ENCODE results near the gene FNBP1. TPM values are rescaled to one million over a fixed set of nuclear protein-coding genes. Genes with fewer than 3 reads are reported as not detected.
"Not testable (repeated sequence)": the region's sequence is repeated elsewhere in the genome, so short reads cannot be mapped to it uniquely, and the experiment has no call there.

FNBP1 gene
- total RNA-seq, 1 donor from 2014 or later: 48.4 TPM

DNA sequence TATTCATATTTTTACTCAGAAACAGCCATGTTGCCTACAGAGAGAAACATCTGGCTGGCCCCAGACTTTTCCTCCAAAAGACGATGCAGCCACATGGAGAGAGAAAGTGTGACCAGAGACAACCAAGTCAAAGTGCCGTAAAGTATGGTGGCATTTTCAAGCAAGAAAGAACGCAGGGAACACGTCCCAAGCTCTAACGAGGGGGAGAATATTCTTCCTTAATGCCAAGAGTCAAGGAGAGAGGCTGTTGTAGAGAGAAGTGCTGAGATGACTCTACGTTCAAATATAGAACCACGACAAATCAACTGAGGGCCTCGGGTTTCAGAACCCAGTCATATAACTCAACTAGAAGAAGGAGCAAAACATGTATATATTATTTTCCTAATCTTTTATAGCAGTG, 55.9 kb downstream of the FNBP1 start:
- H3K4me1 Mint-ChIP-seq: peaks cover 5% of the 10 kb centered on the region
- TF ChIP-seq, protein P1, sequence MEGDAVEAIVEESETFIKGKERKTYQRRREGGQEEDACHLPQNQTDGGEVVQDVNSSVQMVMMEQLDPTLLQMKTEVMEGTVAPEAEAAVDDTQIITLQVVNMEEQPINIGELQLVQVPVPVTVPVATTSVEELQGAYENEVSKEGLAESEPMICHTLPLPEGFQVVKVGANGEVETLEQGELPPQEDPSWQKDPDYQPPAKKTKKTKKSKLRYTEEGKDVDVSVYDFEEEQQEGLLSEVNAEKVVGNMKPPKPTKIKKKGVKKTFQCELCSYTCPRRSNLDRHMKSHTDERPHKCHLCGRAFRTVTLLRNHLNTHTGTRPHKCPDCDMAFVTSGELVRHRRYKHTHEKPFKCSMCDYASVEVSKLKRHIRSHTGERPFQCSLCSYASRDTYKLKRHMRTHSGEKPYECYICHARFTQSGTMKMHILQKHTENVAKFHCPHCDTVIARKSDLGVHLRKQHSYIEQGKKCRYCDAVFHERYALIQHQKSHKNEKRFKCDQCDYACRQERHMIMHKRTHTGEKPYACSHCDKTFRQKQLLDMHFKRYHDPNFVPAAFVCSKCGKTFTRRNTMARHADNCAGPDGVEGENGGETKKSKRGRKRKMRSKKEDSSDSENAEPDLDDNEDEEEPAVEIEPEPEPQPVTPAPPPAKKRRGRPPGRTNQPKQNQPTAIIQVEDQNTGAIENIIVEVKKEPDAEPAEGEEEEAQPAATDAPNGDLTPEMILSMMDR (conservative IDR thresholded peaks at IDR 0.05): no peak
- H3K9me3 Mint-ChIP-seq: peaks cover 3% of the 10 kb centered on the region
- peaks cover 12% of the 10 kb centered on the region for H3K36me3 Mint-ChIP-seq (ENCODE audit: low read depth)
- H3K4me3 Mint-ChIP-seq: no peak overlapping the region
- peak overlapping the region; percentile 79 for H3K27ac Mint-ChIP-seq (ENCODE audit: unreplicated experiment)
- H3K27me3 Mint-ChIP-seq (ENCODE audit: low read depth): no peaks in the 10 kb centered on the region
- DNase-seq (ENCODE audit: low read depth, low spot score): no peak

DNA sequence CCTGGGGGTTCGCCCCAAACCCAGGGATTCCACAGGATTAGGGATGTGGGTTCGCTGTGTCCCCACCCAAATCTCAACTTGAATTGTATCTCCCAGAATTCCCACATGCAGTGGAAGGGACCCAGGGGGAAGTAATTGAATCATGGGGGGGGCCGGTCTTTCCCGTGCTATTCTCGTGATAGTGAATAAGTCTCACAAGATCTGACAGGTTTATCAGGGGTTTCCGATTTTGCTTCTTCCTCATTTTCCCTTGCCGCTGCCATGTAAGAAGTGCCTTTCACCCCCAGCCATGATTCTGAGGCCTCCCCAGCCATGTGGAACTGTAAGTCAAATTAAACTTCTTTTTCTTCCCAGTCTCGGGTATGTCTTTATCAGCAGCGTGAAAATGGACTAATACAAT, 58.4 kb downstream of the FNBP1 start:
- H3K4me1 Mint-ChIP-seq: peaks cover 11% of the 10 kb centered on the region
- not testable (repeated sequence) for H3K27me3 Mint-ChIP-seq (ENCODE audit: low read depth); DNase-seq (ENCODE audit: low read depth, low spot score); H3K36me3 Mint-ChIP-seq (ENCODE audit: low read depth); H3K4me3 Mint-ChIP-seq; H3K27ac Mint-ChIP-seq (ENCODE audit: unreplicated experiment); H3K9me3 Mint-ChIP-seq

DNA sequence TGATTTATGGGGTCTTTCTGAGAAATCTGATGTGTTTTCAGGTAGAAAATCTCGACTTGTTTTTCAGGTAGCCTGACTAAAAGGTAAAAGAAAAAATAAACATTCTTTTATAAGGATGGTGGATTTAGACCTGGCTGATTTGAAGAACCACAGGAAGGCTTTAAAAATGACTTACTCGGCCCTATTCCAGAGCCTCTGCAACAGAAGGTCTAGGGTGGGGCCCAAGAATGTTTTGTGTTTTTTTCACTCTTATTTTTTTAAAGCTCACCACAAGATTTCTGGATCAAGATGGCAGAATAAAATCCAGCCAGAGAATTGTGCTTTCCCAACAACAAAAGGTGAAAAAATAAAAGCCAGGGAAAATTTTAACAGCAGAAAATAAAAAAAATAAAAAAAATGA, 59.1 kb downstream of the FNBP1 start:
- no peak for DNase-seq (ENCODE audit: low read depth, low spot score)
- Mint-ChIP-seq H3K27me3 (ENCODE audit: low read depth) (no peaks in the 10 kb centered on the region), H3K4me1 (peaks cover 11% of the 10 kb centered on the region), H3K27ac (ENCODE audit: unreplicated experiment) (no peak overlapping the region), H3K36me3 (ENCODE audit: low read depth) (peaks cover 11% of the 10 kb centered on the region), H3K4me3 (no peak overlapping the region), H3K9me3 (peaks cover 3% of the 10 kb centered on the region)
- TF ChIP-seq, protein P1 (conservative IDR thresholded peaks at IDR 0.05): no peak

GRCh38 chr9:129981180-129981907, 61.6 kb downstream of the FNBP1 start:
- peaks cover 11% of the 10 kb centered on the region for H3K4me1 Mint-ChIP-seq
- no peaks in the 10 kb centered on the region for H3K27me3 Mint-ChIP-seq (ENCODE audit: low read depth)
- no peak for DNase-seq (ENCODE audit: low read depth, low spot score)
- peaks cover 17% of the 10 kb centered on the region for H3K36me3 Mint-ChIP-seq (ENCODE audit: low read depth)
- TF ChIP-seq, protein P1 (conservative IDR thresholded peaks at IDR 0.05): no peak
- H3K9me3 Mint-ChIP-seq: peaks cover 3% of the 10 kb centered on the region
- H3K27ac Mint-ChIP-seq (ENCODE audit: unreplicated experiment): peak overlapping the region; percentile 95
- no peak overlapping the region for H3K4me3 Mint-ChIP-seq

DNA sequence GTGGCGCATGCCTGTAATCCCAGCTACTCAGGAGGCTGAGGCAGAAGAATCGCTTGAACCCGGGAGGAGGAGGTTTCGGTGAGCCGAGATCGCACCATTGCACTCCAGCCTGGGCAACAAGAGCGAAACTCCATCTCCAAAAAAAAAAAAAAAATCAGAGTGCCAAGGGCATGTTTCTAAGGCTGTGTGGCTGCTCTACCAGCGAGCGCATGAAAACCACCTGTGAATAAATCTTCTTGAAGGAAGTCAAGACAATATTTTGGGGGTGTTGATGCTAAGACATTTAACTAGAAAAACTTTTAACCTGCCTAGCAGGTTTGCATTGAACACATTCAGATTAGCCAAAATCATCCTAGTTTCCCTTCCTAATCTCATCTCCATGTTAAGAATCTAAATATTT, 62.8 kb downstream of the FNBP1 start:
- not testable (repeated sequence) for H3K9me3 Mint-ChIP-seq; H3K27ac Mint-ChIP-seq (ENCODE audit: unreplicated experiment); H3K4me3 Mint-ChIP-seq; H3K27me3 Mint-ChIP-seq (ENCODE audit: low read depth); DNase-seq (ENCODE audit: low read depth, low spot score)
- peaks cover 17% of the 10 kb centered on the region for H3K36me3 Mint-ChIP-seq (ENCODE audit: low read depth)
- peaks cover 11% of the 10 kb centered on the region for H3K4me1 Mint-ChIP-seq

GRCh38 chr9:129979071-129979745, 63.8 kb downstream of the FNBP1 start:
- H3K27ac Mint-ChIP-seq (ENCODE audit: unreplicated experiment): no peak overlapping the region

More at GRCh38 chr9:129979071-129979745, 63.8 kb downstream of the FNBP1 start:
- H3K4me3 Mint-ChIP-seq: no peak overlapping the region
- peaks cover 11% of the 10 kb centered on the region for H3K4me1 Mint-ChIP-seq
- peaks cover 10% of the 10 kb centered on the region for H3K36me3 Mint-ChIP-seq (ENCODE audit: low read depth)
- TF ChIP-seq, protein P1 (conservative IDR thresholded peaks at IDR 0.05): no peak
- no peaks in the 10 kb centered on the region for H3K27me3 Mint-ChIP-seq (ENCODE audit: low read depth)
- H3K9me3 Mint-ChIP-seq: no peaks in the 10 kb centered on the region
- DNase-seq (ENCODE audit: low read depth, low spot score): no peak

Measured in neural crest cell (in vitro differentiated cells).